Limb (tissue), 2 donors: ENCODE results near the gene GCK.
A peak's percentile ranks its signal among the peaks of the same experiment; 100 is the strongest.

ENCODE experiments used
- DNase-seq, 2 donors: peaks; one replicate each; pipeline ENCODE4 v3.0.0-alpha.2; 2016; ENCODE audit errors: extremely low spot score in 2 of 2

Gene GCK

DNA sequence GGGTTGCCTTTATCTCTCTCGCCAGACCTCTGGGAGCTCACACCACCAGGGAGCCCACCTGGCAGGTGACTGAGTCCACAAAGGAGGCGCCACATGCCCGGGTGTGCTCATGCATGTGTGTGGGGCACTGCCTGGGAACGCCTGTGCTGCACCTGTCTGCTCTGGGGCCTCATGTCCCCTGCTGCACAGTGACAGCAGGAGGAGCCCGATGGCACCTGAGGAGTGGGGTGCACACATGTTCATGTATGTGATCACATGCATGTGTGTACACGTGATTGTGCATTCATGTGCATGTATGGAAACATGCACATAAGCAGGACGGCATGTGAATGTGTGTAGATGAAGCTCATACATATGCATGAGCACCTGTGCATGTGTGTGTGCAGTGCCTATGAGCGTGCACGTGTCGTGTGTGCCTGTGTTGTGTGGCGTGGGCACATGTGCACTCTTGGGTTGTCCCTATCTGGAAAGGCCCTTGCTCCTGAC, 33.6 kb upstream of the GCK start:
- no peak for DNase-seq

DNA sequence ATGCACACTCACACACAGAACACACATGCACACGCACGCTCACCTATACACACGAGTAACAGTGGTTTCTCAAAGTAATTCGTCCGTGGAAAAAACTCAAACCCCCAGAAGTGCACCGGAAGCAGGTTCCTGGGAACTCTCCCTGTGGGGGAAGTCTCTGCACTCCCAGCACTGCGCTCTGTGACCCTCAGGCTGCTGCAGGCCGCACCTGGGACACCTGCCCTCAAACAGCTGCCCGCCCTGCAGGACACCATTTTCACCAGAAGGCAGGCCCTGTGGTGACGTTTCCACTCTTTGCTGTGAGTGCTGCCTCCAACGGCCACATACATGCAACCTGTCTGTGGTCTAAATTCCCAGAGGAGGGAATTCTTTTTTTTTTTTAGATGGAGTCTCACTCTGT, 32.8 kb upstream of the GCK start:
- no peak for DNase-seq

DNA sequence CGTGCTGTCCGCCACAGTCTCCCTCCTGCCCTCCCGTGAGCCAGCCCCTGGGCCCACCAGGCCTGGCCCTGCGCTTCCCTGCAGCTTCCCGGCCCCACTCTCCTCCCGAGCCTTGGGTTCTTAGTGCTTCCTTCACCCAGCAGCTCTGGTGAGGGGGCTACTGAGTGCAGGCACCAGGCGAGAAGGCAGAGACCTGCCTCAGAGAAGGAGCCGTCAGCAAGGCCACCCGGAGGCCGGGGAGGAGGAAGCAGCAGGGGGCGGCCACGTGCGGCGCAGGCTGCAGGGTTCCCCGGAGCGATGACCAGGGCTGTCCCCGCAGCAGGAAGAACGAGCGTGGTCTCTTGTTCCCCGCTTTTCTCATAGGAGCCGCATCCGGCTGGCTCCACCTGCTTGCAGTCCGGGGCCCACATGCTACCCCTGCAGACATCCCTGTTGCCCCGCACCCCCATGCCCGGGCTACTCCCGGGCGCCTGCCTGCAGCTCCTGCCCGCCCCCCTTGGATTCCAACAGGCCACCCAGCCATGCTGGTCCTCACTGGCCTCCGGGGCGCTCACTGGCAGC, 32.1 kb upstream of the GCK start:
- DNase-seq = no peak

DNA sequence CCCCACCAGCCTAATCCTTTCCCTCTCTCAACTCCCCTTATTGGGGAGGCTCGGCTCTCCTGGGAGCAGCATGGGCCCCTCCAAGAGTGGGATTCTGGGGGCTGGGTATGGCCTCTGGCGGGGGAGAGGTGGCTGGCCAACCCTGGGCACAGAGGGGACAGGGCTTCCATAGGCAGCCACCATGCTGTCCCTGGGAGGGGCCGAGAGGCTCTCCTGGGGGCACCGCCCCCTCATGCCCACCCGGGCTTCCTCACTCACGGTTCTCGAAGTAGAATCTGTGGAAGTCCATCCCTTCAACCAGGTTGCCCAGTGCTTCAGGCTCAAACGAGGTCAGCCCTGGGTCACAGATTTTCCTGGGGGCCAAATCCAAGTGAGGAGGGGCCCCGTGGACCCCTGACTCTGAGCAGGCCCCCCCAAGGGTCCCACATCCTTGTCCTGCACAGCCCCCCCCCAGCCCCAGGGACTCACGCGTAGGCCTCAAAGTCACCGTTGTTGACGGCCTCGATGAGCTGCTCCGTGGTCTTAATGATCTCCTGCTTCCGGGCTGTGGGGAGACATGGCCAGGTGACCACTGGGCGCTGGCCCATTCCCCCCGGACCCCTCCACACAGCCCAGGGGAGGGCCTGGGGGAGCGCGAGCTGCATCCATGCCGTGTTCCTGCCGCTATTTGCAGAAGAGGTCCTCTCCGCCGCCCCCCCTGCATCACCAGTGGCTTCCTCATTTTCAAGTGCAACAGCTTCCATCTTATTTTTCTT, 31.3 kb upstream of the GCK start:
- no peak for DNase-seq

DNA sequence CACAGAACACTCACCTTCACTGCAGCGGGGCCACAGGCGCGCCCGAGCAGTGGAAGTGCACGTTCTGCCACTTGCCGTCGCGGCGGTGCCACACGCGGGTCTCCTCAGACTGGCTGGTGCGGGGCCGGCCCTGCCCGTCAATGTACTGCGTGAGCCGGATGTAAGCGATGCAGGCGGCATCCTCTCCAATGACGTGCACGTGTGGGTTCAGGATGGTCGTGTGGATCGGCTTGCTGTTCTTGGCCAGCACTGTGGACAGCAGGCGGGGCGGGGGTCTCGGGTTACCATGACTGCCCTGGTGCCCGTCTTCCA, 30.8 kb upstream of the GCK start:
- DNase-seq = no peak

- DNase-seq = no peak
Observed at GRCh38 chr7:44219371-44220045, 30.3 kb upstream of the GCK start.

- DNase-seq = no peak
Observed at GRCh38 chr7:44218418-44219201, 29.4 kb upstream of the GCK start.

DNA sequence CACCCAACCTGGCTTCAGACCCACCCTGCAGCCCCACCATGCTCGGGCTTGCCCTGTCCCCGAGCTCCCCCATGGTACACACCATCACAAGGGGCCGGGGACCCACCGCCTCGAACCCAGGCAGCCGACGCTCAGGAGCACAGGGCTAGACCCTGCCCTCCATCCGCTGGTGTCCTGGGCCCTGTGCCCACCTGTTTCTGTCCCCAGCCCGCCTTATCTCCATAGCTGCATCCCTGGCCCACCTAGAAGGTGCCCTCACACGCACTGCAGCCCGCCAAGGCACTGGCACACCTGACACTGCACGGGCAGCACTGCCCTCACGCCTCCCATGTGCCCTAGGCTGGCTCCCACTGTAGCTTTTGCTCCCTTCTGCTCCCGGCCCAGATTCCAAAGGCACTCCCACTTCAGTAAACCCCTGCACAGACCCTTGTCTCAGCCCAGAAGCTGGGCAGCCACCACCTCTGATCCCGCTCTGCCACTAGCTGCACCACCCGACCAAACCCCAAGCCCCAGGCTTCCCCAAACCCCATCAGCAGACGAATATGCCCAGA, 28.7 kb upstream of the GCK start:
- no peak for DNase-seq

DNA sequence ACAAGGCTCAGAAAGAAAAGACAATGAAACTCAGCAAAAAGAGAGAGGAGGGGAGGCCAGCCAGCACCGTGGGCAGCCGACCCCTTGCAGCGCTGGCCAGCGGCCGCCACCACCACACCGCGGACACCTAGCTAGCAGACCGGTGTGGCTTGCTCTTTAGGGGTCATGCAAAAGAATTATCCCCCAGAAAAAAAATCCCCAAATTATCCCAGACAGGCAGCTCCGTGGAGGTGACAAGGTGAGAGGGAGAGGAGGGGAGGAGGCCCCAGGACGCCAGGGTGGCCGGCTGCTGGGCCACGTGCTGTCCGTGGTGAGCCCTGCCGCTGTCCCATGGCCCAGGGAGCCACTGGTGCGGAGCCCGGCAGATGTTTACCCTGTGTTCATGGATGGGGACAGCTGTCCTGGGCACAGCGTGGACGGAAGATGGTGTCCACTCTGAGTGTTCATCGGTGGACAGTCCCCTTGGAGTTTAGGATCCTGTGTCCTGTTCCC, 28.0 kb upstream of the GCK start:
- no peak for DNase-seq

- DNase-seq = peak in 1 of 2 donors; percentile 22
Observed at GRCh38 chr7:44216521-44217222, 27.4 kb upstream of the GCK start.

DNA sequence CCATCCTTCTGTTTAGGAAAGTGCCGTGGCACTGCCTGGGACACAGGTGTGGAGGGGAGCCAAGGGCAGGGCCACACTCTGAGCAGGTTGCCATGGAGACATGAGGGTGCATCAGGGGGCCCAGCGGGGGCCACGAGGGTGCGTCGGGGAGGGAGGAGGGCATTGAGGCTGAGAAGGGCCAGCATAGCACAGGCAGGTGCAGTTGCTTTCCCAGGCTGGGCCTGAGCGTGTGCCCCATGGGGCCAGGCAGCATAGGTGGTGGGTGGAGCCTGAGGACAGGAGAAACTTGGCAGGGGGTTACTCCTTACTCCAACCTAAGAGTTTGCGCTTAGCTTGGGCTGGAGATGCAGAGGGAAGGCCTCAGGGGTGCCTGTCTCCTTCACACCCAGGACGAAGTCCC, 26.8 kb upstream of the GCK start:
- DNase-seq = no peak

DNA sequence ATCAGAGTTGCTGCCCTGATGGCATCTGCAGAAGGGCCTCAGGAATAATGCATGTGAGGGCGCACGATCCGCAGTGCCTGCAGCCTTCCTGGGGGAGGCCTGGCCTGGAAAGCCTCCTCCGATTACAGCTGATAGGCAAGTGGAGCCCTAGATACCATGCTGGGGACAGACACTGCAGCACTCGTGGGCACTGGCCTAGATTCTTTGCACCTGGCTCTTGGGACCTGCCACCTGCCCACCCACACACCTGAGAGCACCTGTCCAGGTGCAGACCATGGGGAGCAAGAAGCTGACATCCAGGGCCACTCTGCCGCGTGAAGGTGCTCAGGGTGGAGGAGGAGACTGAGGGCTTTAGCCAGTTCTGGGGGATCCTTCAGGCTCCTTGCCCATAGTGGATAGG, 26.3 kb upstream of the GCK start:
- no peak for DNase-seq

- DNase-seq = no peak
Observed at GRCh38 chr7:44213877-44214388, 24.7 kb upstream of the GCK start.

DNA sequence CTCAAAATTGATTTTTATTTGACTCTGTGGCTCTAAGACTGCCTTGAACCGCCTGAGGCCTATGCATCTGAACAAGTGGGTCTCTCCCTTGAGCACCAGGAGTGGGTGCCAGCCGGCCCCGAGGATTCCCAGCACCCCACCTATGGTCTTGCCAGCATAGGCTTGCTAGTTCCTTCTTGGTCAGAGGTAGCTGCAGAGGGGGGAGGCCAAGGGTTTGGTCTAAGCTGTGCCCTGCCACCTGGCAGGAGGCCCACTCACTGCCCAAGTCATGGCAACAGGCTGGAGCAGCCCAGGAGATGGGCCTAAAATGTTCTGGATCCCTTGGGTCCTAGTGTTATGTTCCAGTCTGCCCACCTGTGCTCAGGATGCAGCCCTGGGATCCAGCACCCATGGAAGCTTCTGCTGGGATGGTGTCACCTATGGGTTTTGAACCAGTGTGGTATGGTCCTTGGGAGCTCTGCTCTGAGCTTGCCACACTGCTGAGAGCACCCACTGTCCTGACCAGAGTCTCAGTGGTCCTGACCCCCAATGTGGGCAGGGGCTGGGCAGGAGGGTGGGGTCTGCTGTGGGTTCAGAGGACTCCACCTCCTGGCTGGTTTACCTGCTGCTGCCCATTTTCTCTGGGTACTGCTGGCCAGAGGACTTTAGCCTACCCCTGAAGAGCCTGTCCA, 24.1 kb upstream of the GCK start:
- DNase-seq = no peak

GRCh38 chr7:44212581-44213184, 23.4 kb upstream of the GCK start:
- no peak for DNase-seq

- DNase-seq = no peak
Observed at GRCh38 chr7:44212018-44212417, 22.8 kb upstream of the GCK start.

- DNase-seq = no peak
Observed at GRCh38 chr7:44211126-44211675, 22.0 kb upstream of the GCK start.

GRCh38 chr7:44210107-44210506, 20.9 kb upstream of the GCK start:
- no peak for DNase-seq

DNA sequence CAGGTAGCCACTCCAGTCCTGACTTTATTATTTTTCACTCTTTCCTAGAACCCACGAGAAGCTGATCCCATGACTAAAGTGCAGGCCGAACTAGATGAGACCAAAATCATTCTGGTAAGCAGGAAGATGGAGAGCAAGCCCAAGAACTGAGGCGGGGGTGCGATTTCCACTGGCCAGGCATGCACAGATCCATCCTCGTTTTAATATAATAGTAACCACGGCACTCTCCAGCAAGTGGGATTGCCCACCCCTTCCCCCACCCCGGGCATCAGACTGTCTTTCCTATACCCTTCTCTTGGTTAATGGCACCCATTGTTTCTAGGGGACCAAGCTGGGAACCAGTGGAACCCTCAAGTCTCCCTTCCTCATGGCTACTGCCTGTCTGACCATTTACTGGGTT, 18.8 kb upstream of the GCK start:
- no peak for DNase-seq

GRCh38 chr7:44206008-44206407, 16.8 kb upstream of the GCK start:
- no peak for DNase-seq
